ENCODE measurements around the gene ERBB4.
"Not testable (repeated sequence)": the region's sequence is repeated elsewhere in the genome, so short reads cannot be mapped to it uniquely, and the experiment has no call there.

Gene ERBB4

DNA sequence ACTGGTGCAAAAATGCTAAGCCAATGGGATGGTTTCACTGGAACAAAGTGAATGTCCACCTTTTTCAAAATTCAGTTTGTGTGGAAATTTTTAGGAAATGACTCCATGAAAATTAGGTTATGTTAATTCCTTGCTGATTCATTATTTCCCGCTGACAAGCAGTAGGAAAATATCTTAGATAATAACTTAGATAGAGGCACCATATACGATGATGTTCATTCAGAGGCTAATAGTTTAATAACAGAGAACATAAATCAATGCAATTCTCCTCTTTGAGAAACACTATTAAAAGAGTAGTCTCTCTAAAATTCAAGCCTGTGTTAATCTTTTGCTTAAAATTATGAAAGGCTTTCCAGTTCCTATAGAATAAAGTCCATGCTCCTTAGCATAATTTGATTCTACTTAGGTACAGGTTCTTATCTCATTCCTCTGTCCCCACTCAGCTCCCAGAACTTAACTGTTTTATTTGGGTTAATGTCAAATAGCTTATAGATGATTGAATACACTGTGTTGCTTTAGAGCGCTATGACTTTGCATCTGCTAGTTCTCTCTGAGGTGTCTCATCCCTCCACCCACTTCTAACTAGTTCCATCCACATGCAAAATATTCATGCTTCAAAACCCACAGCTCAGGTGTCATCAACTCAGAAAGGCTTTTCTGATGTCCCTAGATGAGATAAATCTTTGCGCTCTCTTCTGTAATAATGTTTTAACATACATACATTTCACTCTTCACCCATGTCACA lies 503.6 kb downstream of the ERBB4 start:
- no peak for DNase-seq

DNA sequence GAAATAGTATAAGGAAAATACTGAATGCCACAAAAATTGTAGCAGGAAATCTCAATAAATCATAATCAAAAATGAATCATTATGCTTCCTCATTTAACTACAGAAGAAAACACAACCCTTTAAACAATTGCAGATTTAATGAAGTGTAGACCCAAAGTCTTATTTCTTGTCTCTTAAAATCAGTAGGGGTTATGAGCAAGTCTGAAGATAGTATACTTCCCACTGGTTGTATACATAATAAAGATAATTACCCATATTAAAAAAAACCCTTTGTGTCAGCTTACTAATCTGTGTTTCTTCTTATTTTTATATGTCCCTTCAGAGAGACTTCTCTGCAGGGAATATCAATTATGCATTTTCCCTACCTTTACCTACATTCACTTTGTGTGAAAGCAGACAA lies 504.7 kb downstream of the ERBB4 start:
- DNase-seq: no peak

DNA sequence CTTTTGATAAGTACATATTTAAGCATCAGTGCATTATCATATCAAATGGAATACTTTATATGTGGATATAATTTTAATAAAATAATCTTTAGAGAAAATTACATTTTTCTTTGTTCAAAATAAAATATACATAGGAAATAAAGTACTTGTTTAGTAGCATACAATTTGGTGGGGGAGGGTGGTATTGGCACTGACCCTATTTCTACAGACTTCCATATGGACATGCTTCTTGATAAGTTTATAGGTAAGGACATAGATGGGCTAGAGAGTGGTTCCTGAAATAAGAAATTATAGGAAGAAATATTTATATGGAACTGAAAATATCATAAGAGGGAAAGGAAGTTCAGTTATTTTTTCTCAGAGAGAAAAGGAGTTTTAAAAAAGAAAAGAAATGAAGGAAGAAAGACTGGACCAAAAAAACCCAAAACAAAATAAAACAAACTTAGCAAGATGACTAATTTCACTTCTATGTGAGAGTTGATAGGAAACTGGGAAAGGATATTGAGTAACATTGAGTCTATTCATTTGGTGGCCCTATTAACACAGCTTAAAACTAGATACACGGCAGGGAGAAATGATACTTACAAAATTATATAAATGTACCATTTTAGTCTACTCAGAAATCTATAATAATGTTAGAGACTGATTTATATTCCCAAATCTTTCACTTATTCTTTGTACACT lies 505.9 kb downstream of the ERBB4 start:
- no peak for DNase-seq

DNA sequence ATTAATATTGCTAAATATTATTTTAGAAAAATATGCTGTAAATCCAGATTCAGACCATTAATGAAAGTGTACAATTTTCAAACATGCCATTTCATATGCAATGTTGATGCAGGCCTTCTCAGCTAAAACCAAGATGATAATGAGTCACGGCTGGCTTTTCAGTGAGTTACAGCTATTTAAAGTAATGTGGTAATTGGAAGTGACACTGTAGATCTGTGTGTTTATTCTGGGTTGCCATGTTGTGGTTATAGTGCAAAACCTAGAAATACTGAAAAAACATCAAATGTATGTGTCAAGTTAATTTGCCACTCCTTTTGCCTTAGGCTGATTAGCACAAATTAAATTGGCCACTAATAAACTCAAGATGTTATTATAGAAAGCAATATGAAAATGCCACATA lies 506.6 kb downstream of the ERBB4 start:
- no peak for DNase-seq

GRCh38 chr2:212030709-212031108 lies 507.9 kb downstream of the ERBB4 start:
- DNase-seq: no peak

DNA sequence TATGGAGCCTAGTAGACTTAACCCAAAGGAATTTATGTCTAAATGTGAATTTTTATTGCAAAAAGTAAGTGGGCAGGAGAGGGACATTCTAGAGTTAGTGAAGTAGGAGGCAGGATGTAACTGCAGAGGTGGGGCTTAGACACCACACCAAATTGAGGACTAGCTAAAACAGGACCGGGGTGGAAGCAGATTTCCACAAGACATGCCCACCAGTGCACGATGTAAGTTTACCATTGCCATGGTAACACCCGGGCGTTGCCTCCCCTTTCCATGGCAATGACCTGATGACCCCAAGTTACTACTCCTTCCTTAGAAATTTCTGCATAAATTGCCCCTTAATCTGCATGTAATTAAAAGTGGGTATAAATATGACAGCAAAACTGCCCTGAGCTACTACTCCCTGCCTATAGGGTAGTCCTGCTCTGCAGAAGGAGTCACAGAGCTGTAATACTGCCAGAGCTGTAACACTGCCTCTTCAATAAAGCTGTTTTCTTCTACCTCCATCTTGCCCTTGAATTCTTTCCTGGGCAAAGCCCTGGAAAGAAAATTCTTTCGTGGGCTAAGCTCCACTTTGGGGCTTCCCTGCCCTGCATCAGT lies 509.7 kb downstream of the ERBB4 start:
- DNase-seq: no peak

DNA sequence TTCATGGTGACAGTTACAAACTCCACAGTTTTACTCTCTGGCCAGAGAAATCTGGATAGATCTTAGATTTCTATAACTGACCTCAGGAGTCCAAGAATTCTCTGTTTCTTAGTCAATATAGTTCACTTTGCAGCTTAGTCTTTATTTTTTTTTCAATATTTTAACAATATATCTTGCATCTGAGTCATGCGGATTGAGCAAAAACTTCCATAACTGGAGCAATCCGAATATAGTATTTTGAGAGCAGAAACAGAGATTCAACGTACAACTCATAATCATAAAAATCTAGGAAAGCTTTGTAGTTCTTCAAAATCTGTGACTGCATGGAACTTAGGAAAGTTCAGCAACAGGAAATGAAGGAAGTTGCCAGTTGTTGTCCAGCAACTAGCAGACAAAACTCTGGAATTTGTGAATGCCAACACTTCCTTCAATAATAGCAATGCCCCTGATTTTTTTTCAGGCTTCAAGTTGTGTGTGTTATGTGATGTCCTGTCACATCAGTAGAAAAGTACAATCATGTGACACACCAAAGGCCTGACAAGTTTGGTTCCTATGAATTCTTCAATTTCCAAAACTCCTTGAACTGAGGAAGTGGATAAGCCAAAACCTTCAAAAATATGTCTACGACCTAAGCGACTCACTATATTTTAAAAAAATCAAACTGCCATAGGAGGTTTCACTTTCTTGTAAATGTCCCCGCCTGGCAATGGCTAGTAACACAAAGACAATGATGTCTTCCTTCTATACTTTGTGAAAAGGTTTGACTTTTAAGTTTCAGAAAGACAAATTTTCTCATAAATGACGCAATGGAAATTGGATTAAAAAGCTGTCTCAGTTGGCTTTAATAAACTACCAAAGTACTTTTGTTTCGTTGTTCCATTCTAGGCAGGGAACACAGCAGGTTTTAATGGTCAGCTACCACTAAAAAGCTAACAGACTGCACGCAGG lies 510.6 kb downstream of the ERBB4 start:
- DNase-seq: no peak

GRCh38 chr2:212024040-212024439 lies 514.6 kb downstream of the ERBB4 start:
- DNase-seq: no peak

DNA sequence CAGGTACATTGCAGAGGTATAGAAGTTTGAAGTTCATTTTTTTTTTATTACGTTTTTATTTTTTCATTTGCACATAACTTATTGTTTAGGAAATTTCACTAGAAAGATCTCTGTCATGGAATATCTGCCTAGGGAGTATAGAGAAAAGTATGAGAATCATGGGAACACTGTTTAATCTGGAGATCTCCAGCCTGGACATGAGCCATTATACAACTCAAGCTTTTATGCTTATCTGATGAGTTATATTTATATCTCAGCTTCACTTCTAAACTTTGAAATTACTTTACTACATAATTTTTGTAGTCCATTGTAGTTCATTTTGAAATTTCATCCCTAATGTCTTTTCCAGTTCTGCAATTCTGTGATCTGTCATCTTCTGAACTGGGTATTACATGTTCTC lies 515.6 kb downstream of the ERBB4 start:
- DNase-seq: no peak

DNA sequence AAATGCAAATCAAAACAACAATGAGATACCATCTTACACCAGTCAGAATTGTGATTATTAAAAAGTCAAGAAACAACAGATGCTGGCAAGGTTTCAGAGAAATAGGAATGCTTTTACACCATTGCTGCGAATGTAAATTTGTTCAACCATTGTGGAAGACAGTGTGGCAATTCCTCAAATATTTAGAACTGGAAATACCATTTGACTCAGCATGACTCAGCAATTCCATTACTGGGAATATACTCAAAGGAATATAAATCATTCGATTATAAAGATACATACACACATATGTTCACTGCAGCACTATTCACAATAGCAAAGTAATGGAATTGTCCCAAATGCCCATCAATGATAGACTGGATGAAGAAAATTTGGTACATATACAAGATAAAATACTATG lies 516.7 kb downstream of the ERBB4 start:
- no peak for DNase-seq

DNA sequence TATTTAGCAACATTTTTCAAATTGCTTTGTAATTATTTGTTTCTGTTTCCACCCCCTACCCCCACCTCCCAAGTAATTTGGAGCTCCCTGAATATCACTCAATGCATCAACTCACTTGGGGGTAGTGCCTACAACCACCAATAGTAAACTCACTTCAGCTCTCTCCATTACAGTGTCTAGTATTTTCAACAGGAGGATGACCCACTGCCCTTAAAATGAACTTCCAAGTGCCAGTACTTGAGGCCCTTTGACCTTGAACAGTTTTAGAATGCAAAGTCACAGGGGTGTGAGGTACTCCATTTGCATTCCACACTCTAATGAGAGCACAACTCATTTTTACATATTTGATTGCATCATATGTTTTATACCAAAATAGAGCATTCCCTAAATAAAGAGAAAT lies 523.0 kb downstream of the ERBB4 start:
- DNase-seq: no peak

- no peak for DNase-seq
Measured at GRCh38 chr2:212013626-212014025, 525.0 kb downstream of the ERBB4 start.

DNA sequence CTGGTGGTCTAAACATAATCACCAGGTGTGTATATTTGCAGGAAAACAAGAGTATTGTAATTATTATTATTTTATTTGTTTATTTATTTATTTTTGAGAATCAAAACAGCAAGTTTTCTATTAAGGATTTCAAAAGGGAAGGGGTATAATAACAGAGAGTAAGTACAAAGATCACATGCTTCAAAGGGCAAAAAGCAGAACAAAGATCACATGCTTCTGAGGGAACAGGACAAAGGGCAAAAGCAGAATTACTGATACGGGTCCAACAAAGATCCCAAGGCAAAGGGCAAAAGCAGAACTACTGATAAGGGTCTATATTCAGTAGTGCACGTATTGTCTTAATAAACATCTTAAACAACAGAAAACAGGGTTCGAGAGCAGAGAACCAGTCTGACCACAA lies 528.3 kb downstream of the ERBB4 start:
- DNase-seq: not testable (repeated sequence)

DNA sequence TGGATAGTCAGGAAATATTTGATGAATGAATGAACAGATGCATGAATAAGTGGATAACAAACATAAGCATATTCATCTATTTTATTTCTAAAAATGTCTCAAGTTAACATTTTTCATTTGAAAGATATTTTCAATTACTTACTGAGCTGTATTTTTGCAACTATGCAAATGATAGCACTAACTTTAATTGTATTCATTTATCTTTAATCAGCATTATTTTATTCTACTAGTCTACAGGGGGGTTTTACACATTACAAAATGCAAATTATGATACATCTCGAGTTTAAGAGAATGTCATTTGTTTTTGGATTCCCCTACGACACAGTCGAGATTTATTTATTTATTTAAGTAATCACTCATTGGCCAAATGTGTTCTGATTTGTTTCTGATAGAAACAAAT lies 530.6 kb downstream of the ERBB4 start:
- DNase-seq: no peak

DNA sequence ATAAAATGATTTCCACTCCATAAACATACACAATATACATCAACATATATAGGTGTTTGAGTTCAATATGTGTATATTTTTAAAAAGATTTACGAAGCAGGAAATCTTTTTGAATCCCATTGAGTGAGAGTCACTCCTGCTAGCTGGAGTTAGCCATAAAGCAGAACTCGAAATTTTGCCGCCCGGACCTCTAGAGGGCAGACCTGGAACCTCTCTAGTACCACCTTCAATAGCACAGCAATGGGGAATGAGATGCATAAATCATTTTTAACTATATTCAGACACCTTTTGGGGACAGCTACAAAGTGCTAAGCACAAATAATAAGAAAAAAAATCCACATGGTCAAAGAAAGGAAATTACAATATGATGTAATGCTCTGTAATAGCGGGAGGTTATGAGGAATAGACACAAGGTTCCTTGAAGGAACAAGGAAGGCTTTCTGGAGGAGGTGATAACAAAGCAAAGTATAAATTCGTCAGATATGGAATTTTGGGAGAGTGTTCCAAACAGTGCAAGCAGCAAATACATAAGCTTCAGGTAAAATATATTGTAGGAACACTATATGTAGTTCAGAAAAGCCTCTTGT lies 533.4 kb downstream of the ERBB4 start:
- DNase-seq: no peak

DNA sequence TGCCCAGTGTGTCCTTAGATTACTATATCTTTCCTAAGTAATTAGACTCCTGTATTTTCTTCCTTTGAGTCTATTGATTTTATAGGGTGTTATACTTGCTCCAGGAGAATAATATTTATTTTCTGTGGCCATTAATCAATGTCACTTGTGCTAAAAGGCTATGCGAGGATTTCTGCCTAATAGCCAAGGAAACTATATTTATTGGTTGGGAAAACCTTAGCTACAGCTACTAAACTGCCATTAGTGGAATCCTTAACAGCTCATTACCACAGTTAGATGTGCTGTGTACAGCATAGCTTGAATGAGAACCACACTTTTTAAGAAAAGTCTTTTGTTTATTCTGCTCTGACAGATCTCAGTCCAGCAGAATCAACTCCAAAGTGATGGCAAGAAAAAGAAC lies 537.3 kb downstream of the ERBB4 start:
- no peak for DNase-seq

- no peak for DNase-seq
Measured at GRCh38 chr2:211996857-211997256, 541.7 kb downstream of the ERBB4 start.

- no peak for DNase-seq
Measured at GRCh38 chr2:211994806-211995205, 543.8 kb downstream of the ERBB4 start.

GRCh38 chr2:211990335-211990734 lies 548.3 kb downstream of the ERBB4 start:
- DNase-seq: no peak

GRCh38 chr2:211986313-211986712 lies 552.3 kb downstream of the ERBB4 start:
- DNase-seq: no peak

DNA sequence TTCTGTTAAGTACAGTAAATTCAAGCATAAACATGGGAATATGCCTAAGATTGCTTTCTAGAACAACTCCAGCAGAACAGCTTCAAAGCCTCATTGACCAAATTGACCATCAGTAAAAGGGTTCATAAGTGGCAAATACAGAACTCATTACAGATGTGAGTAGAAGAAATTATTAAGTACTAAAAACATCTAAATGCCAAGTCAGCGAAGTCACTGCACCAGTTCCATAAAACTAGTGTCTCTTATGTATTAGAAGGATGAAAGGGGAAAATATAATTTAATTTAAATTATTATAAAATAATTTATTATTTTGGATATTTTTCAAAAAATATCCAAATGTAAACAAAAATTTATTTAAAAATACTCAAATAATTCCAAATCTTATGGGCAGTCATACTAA lies 553.2 kb downstream of the ERBB4 start:
- no peak for DNase-seq

DNA sequence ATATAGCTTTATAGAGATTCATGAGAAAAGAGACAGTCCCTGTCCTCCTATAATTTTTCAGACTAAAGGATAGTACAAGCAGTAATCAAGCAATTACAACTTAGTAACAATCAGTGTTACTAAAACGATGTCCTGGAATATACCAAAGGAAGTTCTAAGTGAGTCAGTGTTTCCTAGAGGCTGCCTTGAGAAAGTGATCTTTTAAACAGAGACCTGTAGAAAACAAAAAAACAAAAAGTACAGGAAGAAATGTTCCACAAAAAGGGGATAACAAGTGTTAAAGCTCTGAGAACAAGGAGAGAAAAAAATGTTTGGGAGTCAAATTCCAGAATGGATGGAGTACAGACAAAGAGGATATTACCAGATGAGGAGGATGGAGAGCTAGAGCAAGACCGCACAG lies 556.4 kb downstream of the ERBB4 start:
- no peak for DNase-seq

GRCh38 chr2:211981451-211981850 lies 557.2 kb downstream of the ERBB4 start:
- DNase-seq: no peak

Data from right forelimb (tissue), 1 donor.